GM12892 (cell line): ENCODE results near the gene SOX8.

ENCODE experiments used
- DNase-seq: peaks from one replicate; pipeline ENCODE4 v3.0.0; 2011; ENCODE audit not compliant: insufficient read length
- FAIRE-seq: peaks from 2 replicates; lab custom pipeline; 2011; peaks lifted over from hg19 to GRCh38; lab: Jason Lieb, UNC
- POLR2A ChIP-seq: IDR thresholded peaks from 2 replicates; pipeline ENCODE4 v1.6.1; 2011; ENCODE audit warnings: low read depth, low read length, control low read depth
- POLR2AphosphoS5 ChIP-seq: IDR thresholded peaks from 2 replicates; pipeline ENCODE4 v1.6.1; 2011; ENCODE audit warnings: low read depth, low read length, control low read depth
- TAF1 ChIP-seq: IDR thresholded peaks from 2 replicates; pipeline ENCODE4 v1.6.1; 2011; ENCODE audit warnings: low read depth, mild to moderate bottlenecking, control low read depth, low read length, borderline replicate concordance

The SOX8 gene

GRCh38 chr16:970386-970765 lies 11.2 kb upstream of the SOX8 start:
- no peak for TF ChIP-seq POLR2A
- no peak for TF ChIP-seq TAF1
- no peak for TF ChIP-seq POLR2AphosphoS5
- DNase-seq, result no peak
- FAIRE-seq, result no peak

GRCh38 chr16:970766-971581 lies 10.6 kb upstream of the SOX8 start, which contains the start of gene LMF1:
Gene LMF1, minus strand, starts transcription at chr16:970984. Its CDS starts 4 bp downstream, at chr16:970980.
- FAIRE-seq, result no peak
- peak; percentile 93 for DNase-seq
- TF ChIP-seq POLR2AphosphoS5, result peak; percentile 20; the same call in 1 of the 2 replicates
- peak; percentile 81 for TF ChIP-seq POLR2A
- no peak; the same call in 1 of the 2 replicates for TF ChIP-seq TAF1

GRCh38 chr16:971582-971905 lies 10.0 kb upstream of the SOX8 start:
- TF ChIP-seq TAF1 (no peak), POLR2A (no peak), POLR2AphosphoS5 (no peak)
- FAIRE-seq (no peak), DNase-seq (no peak)

GRCh38 chr16:971981-972315 lies 9.6 kb upstream of the SOX8 start:
- no peak for FAIRE-seq

GRCh38 chr16:972316-973002 lies 9.1 kb upstream of the SOX8 start:
- no peak for DNase-seq
- no peak for TF ChIP-seq TAF1
- TF ChIP-seq POLR2A, result no peak
- TF ChIP-seq POLR2AphosphoS5, result no peak
- no peak for FAIRE-seq

More at GRCh38 chr16:971981-972315, 9.6 kb upstream of the SOX8 start:
- no peak for DNase-seq
- no peak for TF ChIP-seq POLR2A
- TF ChIP-seq TAF1, result no peak
- no peak for TF ChIP-seq POLR2AphosphoS5

GRCh38 chr16:973366-973765 lies 8.2 kb upstream of the SOX8 start:
- TF ChIP-seq POLR2A, result no peak
- no peak for TF ChIP-seq POLR2AphosphoS5
- TF ChIP-seq TAF1, result no peak
- DNase-seq, result no peak
- no peak for FAIRE-seq

GRCh38 chr16:974001-974601 lies 7.5 kb upstream of the SOX8 start:
- FAIRE-seq (no peak), DNase-seq (no peak)
- no peak for TF ChIP-seq POLR2A
- TF ChIP-seq POLR2AphosphoS5, result no peak
- no peak for TF ChIP-seq TAF1

GRCh38 chr16:974611-975261 lies 6.8 kb upstream of the SOX8 start:
- TF ChIP-seq POLR2A, result no peak
- no peak for TF ChIP-seq POLR2AphosphoS5
- no peak for TF ChIP-seq TAF1
- no peak for FAIRE-seq
- DNase-seq, result no peak

- FAIRE-seq (no peak), DNase-seq (no peak)
- TF ChIP-seq POLR2AphosphoS5, result no peak
These were observed 6.3 kb upstream of the SOX8 start for GRCh38 chr16:975291-975690.

- FAIRE-seq (no peak), DNase-seq (no peak)
- TF ChIP-seq POLR2A, result no peak
- TF ChIP-seq TAF1, result no peak
- TF ChIP-seq POLR2AphosphoS5, result no peak
These were observed 5.1 kb upstream of the SOX8 start for GRCh38 chr16:976389-976931.
